K562 (cell line): ENCODE results near the gene USP24. TPM values are rescaled to one million over a fixed set of nuclear protein-coding genes. Genes with fewer than 3 reads are reported as not detected.

ENCODE experiments used
- ATAC-seq: fragments of 200-7000 bp; cut with Tn5 transposase; 3 replicates; pipeline ENCODE4 v1.9.1; 2020; ENCODE audit warnings: moderate library complexity
- BruUV-seq: library from RNA; stranded (reverse); fragments of 400-500 nt; replicated peaks from 2 replicates; lab custom pipeline; 2021; lab: Mats Ljungman, UMichigan
- CTCF ChIA-PET: fragments of 300-600 bp; formaldehyde crosslinking; extraction: SDS; loops from one replicate; lab custom pipeline; 2021; ENCODE audit warnings: low intra/inter-chr PET ratio; lab: Yijun Ruan, JAX
- POLR2A ChIA-PET: fragments of 300-600, 350-650 bp; sonication (Branson Sonifier 250); formaldehyde crosslinking; extraction: SDS; loops from one replicate; lab custom pipeline; 2021; ENCODE audit warnings: antibody characterized with exemption, inconsistent platforms; lab: Yijun Ruan, JAX
- DNase-seq, 4 experiments: peaks; one replicate each; pipeline versions ENCODE4 v3.0.0 to v3.0.0-alpha.2; 2011 to 2018; ENCODE audit warnings: low spot score in 3 of 4, mixed read lengths in 3 of 4; ENCODE audit errors: extremely low read depth in 1 of 4
- FAIRE-seq: peaks from 2 replicates; lab custom pipeline; 2011; peaks lifted over from hg19 to GRCh38; lab: Jason Lieb, UNC
- H2AFZ ChIP-seq: 2 replicates; pipeline ENCODE4 v1.6.0; 2011; ENCODE audit warnings: low read depth, low read length, control low read depth, inconsistent platforms
- H3K27ac ChIP-seq: fragments of 200-600 bp; 3 replicates; pipeline ENCODE4 v1.8.0; 2011; ENCODE audit warnings: low read depth, mild to moderate bottlenecking, control low read depth, inconsistent platforms, low read length, moderate library complexity, mixed read lengths; ENCODE audit errors: extremely low read depth
- H3K27me3 ChIP-seq, 2 experiments: fragments of 300-600 bp in 1 of 2; 2 replicates in 1 of 2; 3 replicates in 1 of 2; pipeline versions ENCODE4 v1.6.0 to v1.8.0; 2011; ENCODE audit warnings: inconsistent platforms in 2 of 2, low read length in 2 of 2, mild to moderate bottlenecking in 1 of 2, mixed read lengths in 1 of 2, moderate library complexity in 1 of 2; ENCODE audit not compliant: control insufficient read depth in 2 of 2, insufficient read depth in 2 of 2
- H3K36me3 ChIP-seq: fragments of 300-600 bp; 3 replicates; pipeline ENCODE4 v1.8.0; 2011; ENCODE audit warnings: mild to moderate bottlenecking, low read length, inconsistent platforms; ENCODE audit not compliant: control insufficient read depth, insufficient read depth
- H3K4me1 ChIP-seq, 2 experiments: fragments of 200-600 bp in 1 of 2; replicated peaks in 1 of 2; 2 replicates in 1 of 2; 3 replicates in 1 of 2; pipeline versions ENCODE4 v1.5.1 to v1.8.0; 2011; ENCODE audit warnings: inconsistent platforms in 2 of 2, low read length in 2 of 2, mild to moderate bottlenecking in 1 of 2, mixed read lengths in 1 of 2, moderate library complexity in 1 of 2; ENCODE audit not compliant: control insufficient read depth in 2 of 2, insufficient read depth in 2 of 2
- H3K4me2 ChIP-seq: 2 replicates; pipeline ENCODE4 v1.6.1; 2011; ENCODE audit warnings: low read length, control low read depth, inconsistent platforms, mixed read lengths; ENCODE audit not compliant: insufficient read depth
- H3K4me3 ChIP-seq: fragments of 200-600 bp; sonication (generic), shearing (Covaris generic); 2 replicates; pipeline ENCODE4 v1.5.1; 2016; ENCODE audit warnings: control low read depth, inconsistent platforms
- H3K79me2 ChIP-seq: fragments of 200-600 bp; 3 replicates; pipeline ENCODE4 v1.8.0; 2011; ENCODE audit warnings: low read length, inconsistent platforms; ENCODE audit not compliant: control insufficient read depth, insufficient read depth
- H3K9ac ChIP-seq, 2 experiments: 2 replicates each; pipeline versions ENCODE4 v1.6.0 to v1.6.1; 2011; ENCODE audit warnings: low read depth in 2 of 2, low read length in 2 of 2, control low read depth in 1 of 2, inconsistent platforms in 1 of 2, mild to moderate bottlenecking in 1 of 2, mixed read lengths in 1 of 2; ENCODE audit not compliant: insufficient read depth in 1 of 2
- H3K9me1 ChIP-seq: one replicate; pipeline ENCODE4 v1.6.0; 2011; ENCODE audit warnings: inconsistent platforms, mild to moderate bottlenecking, low read length, moderate library complexity; ENCODE audit not compliant: control insufficient read depth, insufficient read depth
- H3K9me3 ChIP-seq: replicated peaks from 2 replicates; pipeline ENCODE4 v1.5.1; 2011; ENCODE audit warnings: low read depth, low read length, inconsistent platforms; ENCODE audit not compliant: control insufficient read depth, insufficient read depth
- H4K20me1 ChIP-seq: replicated peaks from 2 replicates; pipeline ENCODE4 v1.6.1; 2011; ENCODE audit warnings: low read length, inconsistent platforms, mixed read lengths; ENCODE audit not compliant: control insufficient read depth, insufficient read depth
- CEBPB ChIP-seq: fragments of 450-650 bp; IDR thresholded peaks from 2 replicates; pipeline ENCODE4 v1.6.1; 2016; ENCODE audit warnings: missing genetic modification characterization, missing compliant biosample characterization
- FOXA1 ChIP-seq: fragments of 450-650 bp; IDR thresholded peaks from 2 replicates; pipeline ENCODE4 v1.6.1; 2016; ENCODE audit warnings: mild to moderate bottlenecking, borderline replicate concordance
- JUN ChIP-seq, 2 experiments: sonication (generic) in 1 of 2; formaldehyde crosslinking in 1 of 2; IDR thresholded peaks; 2 replicates each; pipeline versions ENCODE4 v1.6.1 to v1.8.0; 2012 to 2022; ENCODE audit warnings: borderline replicate concordance in 2 of 2, mild to moderate bottlenecking in 2 of 2, improper control_type of control experiment in 1 of 2, low read depth in 1 of 2, low read length in 1 of 2, missing genetic modification reagents in 1 of 2
- LEF1 ChIP-seq: fragments of 450-650 bp; IDR thresholded peaks from 2 replicates; pipeline ENCODE4 v1.6.1; 2016; ENCODE audit warnings: mild to moderate bottlenecking
- NFIC ChIP-seq: fragments of 450-650 bp; IDR thresholded peaks from 2 replicates; pipeline ENCODE4 v1.6.1; 2017; ENCODE audit warnings: mild to moderate bottlenecking, inconsistent platforms
- SREBF1 ChIP-seq: fragments of 150-350 bp; IDR thresholded peaks from 2 replicates; pipeline ENCODE4 v1.6.1; 2014; ENCODE audit warnings: antibody characterized with exemption, low read depth, low read length, borderline replicate concordance
- ZBTB1 ChIP-seq: sonication (generic); formaldehyde crosslinking; IDR thresholded peaks from 2 replicates; pipeline ENCODE4 v1.8.1; 2023; ENCODE audit warnings: missing genetic modification reagents, low read depth, mild to moderate bottlenecking, borderline replicate concordance
- ZNF217 ChIP-seq: sonication (generic); formaldehyde crosslinking; IDR thresholded peaks from 2 replicates; pipeline ENCODE4 v1.8.0; 2022; ENCODE audit warnings: mild to moderate bottlenecking, missing genetic modification reagents
- ZNF695 ChIP-seq: fragments of 450-650 bp; formaldehyde crosslinking; IDR thresholded peaks from 2 replicates; pipeline ENCODE4 v1.4.0; 2020; ENCODE audit warnings: mild to moderate bottlenecking, moderate library complexity
- WGBS: fragments of 100-300 bp; shearing (Covaris generic); methylation state at CpG from one replicate; pipeline ENCODE4 v1.1.6; 2016; ENCODE audit warnings: low coverage, mixed read lengths; ENCODE audit not compliant: insufficient coverage; ENCODE audit errors: missing lambda C conversion rate; 5-methylcytosine and 5-hydroxymethylcytosine counted together
- in situ Hi-C: fragments of 300-500 bp; cut with MboI; formaldehyde crosslinking; loops from 4 replicates; pipeline ENCODE4 v1.15.0; 2018; ENCODE audit warnings: inconsistent platforms, mixed read lengths
- intact Hi-C: fragments of 100-400 bp; cut with micrococcal nuclease; formaldehyde crosslinking; loops from 2 replicates; pipeline ENCODE4 v1.14.2; 2022
- polyA plus RNA-seq, 8 experiments: library from polyadenylated mRNA; depleted of rRNA in 4 of 8; stranded (reverse) in 5 of 8; unstranded in 3 of 8; fragments of >200 nt; fragmentation: Nextera tagmentation in 2 of 8; fragmentation: Illumina TruSeq in 1 of 8; extraction: Ambion mirVana in 2 of 8; extraction: Trizol in 1 of 8; gene quantifications; 2 replicates each; pipeline versions ENCODE4 v1.2.1 to v1.2.3, GENCODE V29; 2011 to 2014; ENCODE audit warnings: inconsistent platforms in 1 of 8, missing spikeins in 1 of 8
- total RNA-seq, 7 experiments: library from RNA; depleted of rRNA in 6 of 7; stranded (reverse); fragments of >200 nt in 6 of 7; fragmentation: Illumina TruSeq in 2 of 7; extraction: Trizol in 2 of 7; gene quantifications; 2 replicates each; pipeline versions ENCODE4 v1.2.1 to v1.2.3, GENCODE V29; 2011 to 2021; ENCODE audit warnings: low replicate concordance in 1 of 7
- TF ChIP-seq, protein P1 (sequence below): fragments of 250-450 bp; sonication (Bioruptor Pico); IDR thresholded peaks from 2 replicates; pipeline ENCODE4 v1.4.0; 2020
- TF ChIP-seq, protein P2 (sequence below): fragments of 450-650 bp; conservative IDR thresholded peaks from 2 replicates; pipeline ENCODE4 v1.6.1; 2016; ENCODE audit warnings: missing genetic modification characterization, low read depth, mild to moderate bottlenecking, missing compliant biosample characterization, moderate library complexity

USP24 gene
- total and polyA plus RNA-seq, 9 of the 15 experiments (the other 6 are each of a cell fraction or from before 2014, with no cell fraction given), result 7.7 to 62.6 (median 36.8) TPM

DNA sequence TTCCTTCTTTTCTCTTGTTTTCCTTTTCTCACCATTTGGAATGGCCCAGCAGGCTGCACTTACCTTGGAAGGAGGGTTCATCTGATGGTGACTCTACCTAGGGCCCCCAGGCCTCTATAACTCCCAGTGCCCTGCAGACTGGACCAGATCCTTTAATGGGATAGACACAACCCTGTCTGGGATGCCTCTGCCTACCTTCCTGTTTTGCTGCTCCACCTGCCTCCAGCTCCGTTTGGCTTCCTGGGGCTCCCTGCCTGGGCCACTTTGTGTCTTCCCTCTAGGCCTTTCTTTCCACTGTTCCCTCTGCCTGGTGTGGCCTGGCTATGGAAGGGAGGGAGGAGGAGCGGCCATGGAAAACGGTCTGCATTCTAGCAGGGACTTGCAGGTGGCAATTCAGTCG lies 168.3 kb downstream of the USP24 start:
- no peak for FAIRE-seq
- CTCF ChIA-PET, result no interaction called here
- Histone ChIP-seq H3K9me3 (no peaks in the 10 kb centered on the region), H3K36me3 (peaks cover 98% of the 10 kb centered on the region), H3K4me1 (peaks cover 3 to 12% of the 10 kb centered on the region in 2 experiments; a peak in 3 of 5 replicates), H2AFZ (no peak overlapping the region), H3K79me2 (peaks cover 60% of the 10 kb centered on the region), H3K9ac (no peak overlapping the region), H3K9me1 (no peaks in the 10 kb centered on the region), H3K4me2 (no peak overlapping the region), H3K27me3 (no peaks in the 10 kb centered on the region), H4K20me1 (peaks cover 5% of the 10 kb centered on the region; the same call in 1 of the 2 replicates), H3K4me3 (no peak overlapping the region), H3K27ac (no peak overlapping the region)
- intact Hi-C loops (no loop called here), in situ Hi-C loops (no loop called here)
- POLR2A ChIA-PET, result interaction anchor here (4.1 kb wide), 1 partner anchor 13 kb away, joined by 24 read pairs; no protein-coding TSS in a partner anchor
- ATAC-seq, result no peak
- WGBS, result 51% methylated on average over 4 of the region's 4 CpGs
- no peak for DNase-seq
- BruUV-seq, result no TSS peak
- TF ChIP-seq ZNF695 (CRISPR knock-in tag) (no peak), LEF1 (no peak), NFIC (no peak), ZBTB1 (CRISPR knock-in tag) (no peak), CEBPB (tag) (no peak), FOXA1 (no peak), JUN (IDR thresholded peaks at IDR 0.05; ENCODE audit: borderline replicate concordance, low read depth, low read length) (no peak), JUN (CRISPR knock-in tag; IDR thresholded peaks at IDR 0.05; ENCODE audit: borderline replicate concordance) (no peak), ZNF217 (CRISPR knock-in tag) (no peak), SREBF1 (no peak)
- TF ChIP-seq, protein P1, sequence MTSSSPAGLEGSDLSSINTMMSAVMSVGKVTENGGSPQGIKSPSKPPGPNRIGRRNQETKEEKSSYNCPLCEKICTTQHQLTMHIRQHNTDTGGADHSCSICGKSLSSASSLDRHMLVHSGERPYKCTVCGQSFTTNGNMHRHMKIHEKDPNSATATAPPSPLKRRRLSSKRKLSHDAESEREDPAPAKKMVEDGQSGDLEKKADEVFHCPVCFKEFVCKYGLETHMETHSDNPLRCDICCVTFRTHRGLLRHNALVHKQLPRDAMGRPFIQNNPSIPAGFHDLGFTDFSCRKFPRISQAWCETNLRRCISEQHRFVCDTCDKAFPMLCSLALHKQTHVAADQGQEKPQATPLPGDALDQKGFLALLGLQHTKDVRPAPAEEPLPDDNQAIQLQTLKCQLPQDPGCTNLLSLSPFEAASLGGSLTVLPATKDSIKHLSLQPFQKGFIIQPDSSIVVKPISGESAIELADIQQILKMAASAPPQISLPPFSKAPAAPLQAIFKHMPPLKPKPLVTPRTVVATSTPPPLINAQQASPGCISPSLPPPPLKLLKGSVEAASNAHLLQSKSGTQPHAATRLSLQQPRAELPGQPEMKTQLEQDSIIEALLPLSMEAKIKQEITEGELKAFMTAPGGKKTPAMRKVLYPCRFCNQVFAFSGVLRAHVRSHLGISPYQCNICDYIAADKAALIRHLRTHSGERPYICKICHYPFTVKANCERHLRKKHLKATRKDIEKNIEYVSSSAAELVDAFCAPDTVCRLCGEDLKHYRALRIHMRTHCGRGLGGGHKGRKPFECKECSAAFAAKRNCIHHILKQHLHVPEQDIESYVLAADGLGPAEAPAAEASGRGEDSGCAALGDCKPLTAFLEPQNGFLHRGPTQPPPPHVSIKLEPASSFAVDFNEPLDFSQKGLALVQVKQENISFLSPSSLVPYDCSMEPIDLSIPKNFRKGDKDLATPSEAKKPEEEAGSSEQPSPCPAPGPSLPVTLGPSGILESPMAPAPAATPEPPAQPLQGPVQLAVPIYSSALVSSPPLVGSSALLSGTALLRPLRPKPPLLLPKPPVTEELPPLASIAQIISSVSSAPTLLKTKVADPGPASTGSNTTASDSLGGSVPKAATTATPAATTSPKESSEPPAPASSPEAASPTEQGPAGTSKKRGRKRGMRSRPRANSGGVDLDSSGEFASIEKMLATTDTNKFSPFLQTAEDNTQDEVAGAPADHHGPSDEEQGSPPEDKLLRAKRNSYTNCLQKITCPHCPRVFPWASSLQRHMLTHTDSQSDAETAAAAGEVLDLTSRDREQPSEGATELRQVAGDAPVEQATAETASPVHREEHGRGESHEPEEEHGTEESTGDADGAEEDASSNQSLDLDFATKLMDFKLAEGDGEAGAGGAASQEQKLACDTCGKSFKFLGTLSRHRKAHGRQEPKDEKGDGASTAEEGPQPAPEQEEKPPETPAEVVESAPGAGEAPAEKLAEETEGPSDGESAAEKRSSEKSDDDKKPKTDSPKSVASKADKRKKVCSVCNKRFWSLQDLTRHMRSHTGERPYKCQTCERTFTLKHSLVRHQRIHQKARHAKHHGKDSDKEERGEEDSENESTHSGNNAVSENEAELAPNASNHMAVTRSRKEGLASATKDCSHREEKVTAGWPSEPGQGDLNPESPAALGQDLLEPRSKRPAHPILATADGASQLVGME (CRISPR knock-in tag), result no peak
- TF ChIP-seq, protein P2, sequence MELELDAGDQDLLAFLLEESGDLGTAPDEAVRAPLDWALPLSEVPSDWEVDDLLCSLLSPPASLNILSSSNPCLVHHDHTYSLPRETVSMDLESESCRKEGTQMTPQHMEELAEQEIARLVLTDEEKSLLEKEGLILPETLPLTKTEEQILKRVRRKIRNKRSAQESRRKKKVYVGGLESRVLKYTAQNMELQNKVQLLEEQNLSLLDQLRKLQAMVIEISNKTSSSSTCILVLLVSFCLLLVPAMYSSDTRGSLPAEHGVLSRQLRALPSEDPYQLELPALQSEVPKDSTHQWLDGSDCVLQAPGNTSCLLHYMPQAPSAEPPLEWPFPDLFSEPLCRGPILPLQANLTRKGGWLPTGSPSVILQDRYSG (tag), result no peak
